Activated T-helper 1 cell treated with anti-CD3 and anti-CD28 coated beads, Interleukin-2, amount 50 U/mL, for 16 hours (primary cell): ENCODE results near the gene DLX2.
A peak's percentile ranks its signal among the peaks of the same experiment; 100 is the strongest.

ENCODE experiments used
- DNase-seq, 2 donors: peaks; one replicate each; pipeline ENCODE4 v3.0.0-alpha.2; 2020; ENCODE audit warnings: low read depth in 1 of 2, low spot score in 1 of 2

The DLX2 gene

DNA sequence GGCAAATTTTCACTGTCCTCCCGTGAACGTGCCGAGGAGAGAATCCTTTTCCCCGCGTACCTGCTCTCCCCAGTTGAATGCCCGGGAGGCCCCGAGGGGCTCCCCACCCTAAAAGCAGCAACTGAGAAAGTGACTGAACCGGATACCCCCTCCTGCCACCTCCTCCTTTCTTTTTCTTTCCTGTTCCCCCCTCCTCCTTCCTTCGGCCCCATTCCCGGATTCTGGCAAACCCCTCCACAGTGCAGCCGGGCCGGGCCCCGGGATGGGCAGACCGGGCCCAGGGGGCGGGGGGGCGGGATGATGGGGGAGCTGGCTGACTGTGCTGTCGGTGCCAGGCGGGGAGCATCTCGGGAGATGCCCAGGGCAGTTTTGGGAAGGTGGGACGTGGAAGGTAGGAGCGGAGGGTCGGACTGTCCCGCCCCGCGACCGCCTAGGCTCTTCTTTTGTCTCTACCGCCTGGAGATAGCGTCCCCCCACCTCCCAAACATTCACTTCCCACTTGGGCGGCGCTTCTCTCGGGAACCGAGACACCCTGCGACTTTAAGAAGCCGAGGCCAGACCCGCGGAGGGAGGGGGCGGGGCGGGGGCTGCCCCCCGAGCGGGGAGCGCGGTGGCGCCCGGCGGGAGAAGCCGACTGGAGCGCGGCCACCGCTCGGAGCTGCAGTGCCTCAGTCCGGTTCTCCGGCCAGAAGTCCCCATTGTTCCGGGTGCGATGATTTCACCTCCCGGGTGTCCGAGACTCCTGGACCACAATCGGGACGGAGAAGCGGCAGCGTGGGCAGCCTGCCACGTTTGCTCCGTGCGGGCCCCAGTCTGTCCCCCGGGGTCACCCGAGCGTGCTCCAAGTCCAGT is 8.2 kb downstream of the DLX2 start:
- DNase-seq: no peak

- DNase-seq: no peak
Observed at GRCh38 chr2:172093416-172094293, 9.0 kb downstream of the DLX2 start.

DNA sequence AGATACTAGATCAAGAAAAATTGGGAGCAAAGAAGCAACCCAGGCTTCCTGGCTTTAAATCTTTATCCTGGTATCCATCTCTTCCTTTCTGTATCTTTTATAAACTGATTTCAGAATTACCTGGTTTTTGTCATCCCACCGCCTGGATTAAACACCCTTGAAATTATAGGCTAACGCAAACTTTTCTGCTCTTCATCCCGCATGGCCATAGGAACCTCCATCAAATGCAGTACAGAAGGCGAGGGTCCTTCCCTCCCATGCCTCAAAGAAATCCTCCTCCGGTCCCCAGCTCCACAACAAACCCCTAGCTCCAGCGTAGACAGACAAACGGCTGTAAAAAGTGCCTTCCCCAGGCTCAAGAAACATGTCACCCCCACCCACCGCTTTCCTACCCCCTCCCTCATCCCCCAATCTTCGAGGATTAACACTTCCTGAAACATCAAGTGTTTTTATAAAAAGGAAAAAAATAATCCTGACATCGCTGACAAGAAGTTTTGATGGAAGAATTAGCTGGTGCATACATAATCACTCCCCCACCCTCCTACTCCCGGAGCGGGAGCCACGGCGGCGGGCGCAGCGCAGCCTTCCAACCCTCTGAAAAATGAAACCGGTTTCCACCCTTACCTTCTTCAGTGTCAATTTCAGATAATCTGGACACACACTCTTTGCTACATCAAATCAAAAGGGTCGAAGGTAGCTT is 9.8 kb downstream of the DLX2 start:
- DNase-seq: no peak

DNA sequence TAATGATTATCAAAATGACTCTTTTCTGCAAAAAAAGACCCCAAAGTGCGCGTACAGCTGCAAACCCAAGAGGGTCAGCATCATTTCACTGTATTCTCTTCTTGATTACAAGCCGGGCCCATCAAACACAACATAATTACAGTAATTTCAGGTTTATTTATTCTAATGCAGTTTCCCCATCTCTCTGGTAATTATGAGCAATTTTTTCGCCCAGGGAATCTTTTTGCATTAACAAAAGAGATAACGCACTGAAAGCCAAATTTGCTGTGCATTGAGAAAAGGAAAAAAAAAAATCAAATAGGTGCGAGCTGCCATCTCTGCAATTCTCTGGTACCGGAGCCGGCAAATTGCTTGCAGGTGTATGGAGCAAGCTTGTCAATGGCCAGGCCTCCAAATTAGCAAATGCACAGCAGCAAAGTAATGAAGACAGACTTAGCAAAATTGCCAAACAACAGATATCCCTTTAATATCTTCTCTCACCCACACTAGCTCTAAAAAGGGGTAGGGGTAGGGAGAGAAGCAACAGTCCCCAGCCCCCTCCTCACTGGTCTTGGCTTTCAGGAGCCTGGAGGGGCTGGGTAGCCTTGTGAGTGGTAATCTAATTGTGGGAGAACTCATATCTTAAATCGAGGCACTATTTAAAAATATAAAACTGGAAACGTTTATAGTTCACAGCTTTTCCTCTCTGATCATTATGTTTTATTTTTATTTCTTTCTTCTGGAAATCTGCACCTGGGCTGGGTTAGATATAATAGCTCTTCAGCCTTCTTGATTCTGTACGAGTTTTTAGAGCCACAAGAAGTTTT is 10.7 kb downstream of the DLX2 start:
- DNase-seq: no peak

DNA sequence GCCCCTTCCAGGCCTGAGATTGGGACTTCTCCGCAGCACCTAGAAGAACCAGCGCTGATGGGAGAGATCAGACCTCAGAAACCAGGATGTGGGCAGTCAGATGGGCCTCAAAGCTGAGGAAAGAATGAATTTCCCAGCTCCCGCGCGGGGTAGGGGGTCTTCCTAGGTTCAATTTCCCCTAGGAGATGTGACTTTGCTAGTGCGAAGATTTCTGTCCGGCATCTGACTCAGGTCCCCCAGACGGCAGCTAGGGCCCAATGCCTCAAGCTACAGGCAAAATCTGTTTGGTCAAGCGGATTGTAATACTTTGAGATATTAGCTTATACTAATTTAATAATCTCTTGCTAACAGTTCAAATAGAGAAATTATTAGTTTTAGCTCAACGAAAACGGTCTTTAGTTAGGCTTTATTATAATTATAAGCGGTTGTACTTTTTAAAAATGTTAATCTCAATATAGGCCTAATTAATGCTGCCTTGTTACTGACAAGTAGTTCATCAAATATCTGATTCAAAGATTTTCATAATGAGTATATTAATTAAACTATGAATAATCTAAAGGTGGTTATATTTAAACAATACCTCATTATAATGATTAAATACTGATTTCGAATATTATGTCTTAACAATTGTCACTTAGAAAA is 11.6 kb downstream of the DLX2 start:
- DNase-seq: no peak

GRCh38 chr2:172090044-172090961 is 12.4 kb downstream of the DLX2 start:
- no peak for DNase-seq

- no peak for DNase-seq
Observed at GRCh38 chr2:172089633-172090032, 13.1 kb downstream of the DLX2 start.

GRCh38 chr2:172089005-172089504 is 13.6 kb downstream of the DLX2 start:
- DNase-seq: no peak

- no peak for DNase-seq
Observed at GRCh38 chr2:172088245-172089004, 14.3 kb downstream of the DLX2 start.

- no peak for DNase-seq
Observed at GRCh38 chr2:172087780-172088244, 14.9 kb downstream of the DLX2 start.

DNA sequence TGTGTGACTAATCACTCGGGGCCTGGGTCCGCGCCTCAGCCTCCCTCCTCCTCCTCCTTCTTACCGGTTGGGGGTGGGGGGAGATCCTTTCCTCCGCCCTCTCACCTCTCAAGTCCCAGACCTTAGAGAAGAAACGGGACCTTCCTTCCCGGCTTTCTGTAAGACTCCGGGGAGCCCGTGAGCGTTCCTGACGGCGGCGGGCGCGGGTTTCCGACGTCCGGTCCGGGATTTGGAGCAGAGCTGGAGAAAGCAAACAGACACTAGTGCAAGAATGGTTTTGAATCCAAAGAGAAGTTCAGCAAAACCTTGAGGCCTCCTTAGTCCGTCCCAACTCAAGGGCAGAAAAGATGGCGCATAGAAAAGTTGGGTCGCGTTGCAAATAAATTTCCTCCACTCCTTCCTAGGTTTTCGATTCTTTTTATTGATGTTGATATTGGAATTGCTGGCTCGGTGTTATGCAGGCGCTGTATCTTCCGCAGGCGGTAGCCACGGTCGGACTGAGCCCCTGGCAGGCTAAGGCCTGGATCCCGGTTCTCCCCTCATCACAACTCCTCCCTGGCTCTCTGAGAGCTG is 15.4 kb downstream of the DLX2 start:
- no peak for DNase-seq

GRCh38 chr2:172086241-172087206 is 16.2 kb downstream of the DLX2 start:
- DNase-seq: peak in 1 of 2 donors; percentile 38

DNA sequence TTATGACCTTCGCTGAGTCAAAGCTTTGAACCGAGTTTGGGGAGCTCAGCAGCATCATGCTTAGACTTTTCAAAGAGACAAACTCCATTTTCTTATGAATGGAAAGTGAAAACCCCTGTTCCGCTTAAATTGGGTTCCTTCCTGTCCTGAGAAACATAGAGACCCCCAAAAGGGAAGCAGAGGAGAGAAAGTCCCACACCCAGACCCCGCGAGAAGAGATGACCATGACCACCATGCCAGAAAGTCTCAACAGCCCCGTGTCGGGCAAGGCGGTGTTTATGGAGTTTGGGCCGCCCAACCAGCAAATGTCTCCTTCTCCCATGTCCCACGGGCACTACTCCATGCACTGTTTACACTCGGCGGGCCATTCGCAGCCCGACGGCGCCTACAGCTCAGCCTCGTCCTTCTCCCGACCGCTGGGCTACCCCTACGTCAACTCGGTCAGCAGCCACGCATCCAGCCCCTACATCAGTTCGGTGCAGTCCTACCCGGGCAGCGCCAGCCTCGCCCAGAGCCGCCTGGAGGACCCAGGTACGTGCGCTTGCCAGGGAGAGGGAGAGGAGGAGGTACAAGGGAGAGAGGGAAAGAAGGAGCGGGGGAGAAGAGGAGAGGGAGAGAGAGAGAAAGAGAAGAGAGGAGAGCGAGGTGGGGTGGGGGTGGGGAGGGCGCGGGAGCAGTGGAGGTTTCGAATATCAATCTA is 17.1 kb downstream of the DLX2 start, which contains the start of gene DLX1:
TSS of gene DLX1 (plus strand) at position 48 of the 700 bp plus-strand sequence. CDS start at position 219, 171 bp downstream.
- no peak for DNase-seq

GRCh38 chr2:172084645-172085459 is 17.8 kb downstream of the DLX2 start:
- DNase-seq: no peak

DNA sequence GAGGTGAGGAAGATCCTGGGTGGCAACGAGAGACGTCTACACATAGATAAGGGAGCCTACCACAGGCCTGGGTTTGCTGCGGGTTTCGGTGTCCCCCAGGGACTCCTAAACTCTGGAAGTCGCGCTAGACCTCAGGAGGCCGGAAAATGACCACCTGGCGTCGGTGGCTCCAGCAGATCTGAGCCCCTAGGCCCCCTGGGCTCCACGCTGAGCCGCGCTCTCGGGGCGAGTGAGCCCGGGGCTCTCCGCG is 18.4 kb downstream of the DLX2 start:
- no peak for DNase-seq
